GM19025 (cell line): ENCODE measurements around the gene GALNT10.

ENCODE experiments used
- ATAC-seq: cut with Tn5 transposase; IDR thresholded peaks from one replicate; pipeline ENCODE4 v1.9.1; 2021; ENCODE audit warnings: mild to moderate bottlenecking, low read depth, moderate library complexity; ENCODE audit not compliant: unreplicated experiment

GALNT10 gene

GRCh38 chr5:154260224-154260927 is 69.8 kb downstream of the GALNT10 start:
- ATAC-seq: no peak

- no peak for ATAC-seq
Observed at GRCh38 chr5:154262342-154262741, 71.8 kb downstream of the GALNT10 start.

- no peak for ATAC-seq
Observed at GRCh38 chr5:154264549-154265196, 74.1 kb downstream of the GALNT10 start.

- ATAC-seq: no peak
Observed at GRCh38 chr5:154265197-154265773, 74.8 kb downstream of the GALNT10 start.

- ATAC-seq: no peak
Observed at GRCh38 chr5:154267516-154267915, 77.0 kb downstream of the GALNT10 start.

GRCh38 chr5:154268073-154268472 is 77.5 kb downstream of the GALNT10 start:
- no peak for ATAC-seq

- ATAC-seq: no peak
Observed at GRCh38 chr5:154269414-154269813, 78.9 kb downstream of the GALNT10 start.

- no peak for ATAC-seq
Observed at GRCh38 chr5:154271466-154271865, 80.9 kb downstream of the GALNT10 start.

GRCh38 chr5:154271936-154272514 is 81.5 kb downstream of the GALNT10 start:
- no peak for ATAC-seq

- peak; percentile 47 for ATAC-seq
Observed at GRCh38 chr5:154273028-154273617, 82.6 kb downstream of the GALNT10 start.

- no peak for ATAC-seq
Observed at GRCh38 chr5:154273963-154274827, 83.7 kb downstream of the GALNT10 start.

GRCh38 chr5:154274828-154275185 is 84.3 kb downstream of the GALNT10 start:
- ATAC-seq: no peak

- ATAC-seq: no peak
Observed at GRCh38 chr5:154275566-154275965, 85.0 kb downstream of the GALNT10 start.

- ATAC-seq: no peak
Observed at GRCh38 chr5:154276261-154276972, 85.9 kb downstream of the GALNT10 start.

GRCh38 chr5:154276973-154277331 is 86.4 kb downstream of the GALNT10 start:
- no peak for ATAC-seq

- ATAC-seq: no peak
Observed at GRCh38 chr5:154277499-154277898, 87.0 kb downstream of the GALNT10 start.

- ATAC-seq: no peak
Observed at GRCh38 chr5:154278186-154278585, 87.7 kb downstream of the GALNT10 start.

- peak; percentile 61 for ATAC-seq
Observed at GRCh38 chr5:154278908-154279307, 88.4 kb downstream of the GALNT10 start.

- ATAC-seq: peak; percentile 97
Observed at GRCh38 chr5:154284433-154284832, 93.9 kb downstream of the GALNT10 start.
